Measurements from ENCODE around the gene EFNA2. TPM values are rescaled to one million over a fixed set of nuclear protein-coding genes. Genes with fewer than 3 reads are reported as not detected.

EFNA2 gene
- polyA plus RNA-seq, 3 donors: not detected

GRCh38 chr19:1253514-1254080 is 32.1 kb upstream of the EFNA2 start:
- Histone ChIP-seq H3K27me3 (ENCODE audit: control insufficient read depth in 2 of 2, insufficient read depth in 2 of 2, low read length in 2 of 2) (no peaks in the 10 kb centered on the region), H3K9me3 (replicated peaks in 1 of 2; ENCODE audit: control insufficient read depth in 1 of 2, insufficient read depth in 1 of 2, low read length in 2 of 2) (no peaks in the 10 kb centered on the region), H3K36me3 (replicated peaks in 1 of 2; ENCODE audit: control insufficient read depth in 1 of 2, insufficient read depth in 2 of 2, low read length in 2 of 2) (peaks cover 49 to 60% of the 10 kb centered on the region in 2 donors), H3K4me1 (ENCODE audit: control insufficient read depth in 1 of 2, insufficient read depth in 2 of 2, low read length in 2 of 2) (peaks cover 47 to 54% of the 10 kb centered on the region in 2 donors), H3K79me2 (ENCODE audit: insufficient read depth, low read length) (peaks cover 80% of the 10 kb centered on the region), H3K27ac (ENCODE audit: low read depth in 1 of 2, low read length in 2 of 2) (peak overlapping the region; percentile 92 to 94), H4K20me1 (ENCODE audit: insufficient read depth, low read length) (peaks cover 85% of the 10 kb centered on the region), H3K4me3 (replicated peaks in 1 of 3; ENCODE audit: low read depth in 2 of 3, low read length in 3 of 3) (peak overlapping the region; percentile 77 to 99 (median 89)), H2AFZ (ENCODE audit: insufficient read depth, low read depth, low read length, poor library complexity, severe bottlenecking) (no peak overlapping the region), H3K4me2 (replicated peaks; ENCODE audit: extremely low read depth, low read length, poor library complexity, severe bottlenecking) (peak overlapping the region; percentile 96), H3K9ac (ENCODE audit: insufficient read depth, low read length, poor library complexity, severe bottlenecking) (peak overlapping the region; percentile 93)
- no peak for TF ChIP-seq CTCF (IDR thresholded peaks at IDR 0.05)
- Mint-ChIP-seq H3K27me3 (ENCODE audit: low read depth in 3 of 3) (peaks cover 0 to 4% (median 0%) of the 10 kb centered on the region in 3 donors), H3K27ac (peak overlapping the region; percentile 85 to 97 (median 94)), H3K36me3 (peaks cover 37 to 55% of the 10 kb centered on the region in 2 donors), H3K4me3 (peak overlapping the region; percentile 77 to 80), H3K9me3 (peaks cover 0 to 2% (median 0%) of the 10 kb centered on the region in 7 donors), H3K4me1 (peaks cover 34% of the 10 kb centered on the region)
- intact Hi-C loops (cut with micrococcal nuclease): no loop called here
- WGBS (ENCODE audit: insufficient coverage): 44% methylated on average over 20 of the region's 23 CpGs
- DNase-seq: no peak

GRCh38 chr19:1254081-1254527 is 31.6 kb upstream of the EFNA2 start:
- Histone ChIP-seq H3K79me2 (ENCODE audit: insufficient read depth, low read length) (peaks cover 80% of the 10 kb centered on the region), H3K27me3 (ENCODE audit: control insufficient read depth in 2 of 2, insufficient read depth in 2 of 2, low read length in 2 of 2) (no peaks in the 10 kb centered on the region), H3K4me1 (ENCODE audit: control insufficient read depth in 1 of 2, insufficient read depth in 2 of 2, low read length in 2 of 2) (peaks cover 52 to 59% of the 10 kb centered on the region in 2 donors), H4K20me1 (ENCODE audit: insufficient read depth, low read length) (peaks cover 88% of the 10 kb centered on the region), H3K9ac (ENCODE audit: insufficient read depth, low read length, poor library complexity, severe bottlenecking) (peak overlapping the region; percentile 93), H3K27ac (ENCODE audit: low read depth in 1 of 2, low read length in 2 of 2) (peak overlapping the region; percentile 92 to 94), H3K4me2 (replicated peaks; ENCODE audit: extremely low read depth, low read length, poor library complexity, severe bottlenecking) (peak overlapping the region; percentile 96), H3K9me3 (replicated peaks in 1 of 2; ENCODE audit: control insufficient read depth in 1 of 2, insufficient read depth in 1 of 2, low read length in 2 of 2) (no peaks in the 10 kb centered on the region), H3K4me3 (replicated peaks in 1 of 3; ENCODE audit: low read depth in 2 of 3, low read length in 3 of 3) (peak overlapping the region in 2 of 3 experiments; percentile 77 to 99), H2AFZ (ENCODE audit: insufficient read depth, low read depth, low read length, poor library complexity, severe bottlenecking) (no peak overlapping the region), H3K36me3 (replicated peaks in 1 of 2; ENCODE audit: control insufficient read depth in 1 of 2, insufficient read depth in 2 of 2, low read length in 2 of 2) (peaks cover 49 to 60% of the 10 kb centered on the region in 2 donors)
- DNase-seq: no peak
- peak overlapping the region in 6 of 7 donors; percentile 72 to 94 (median 85) for H3K27ac Mint-ChIP-seq
- peak overlapping the region in 1 of 2 donors; percentile 41 for H3K4me3 Mint-ChIP-seq
- peaks cover 39% of the 10 kb centered on the region for H3K4me1 Mint-ChIP-seq
- peaks cover 0 to 2% (median 0%) of the 10 kb centered on the region in 7 donors for H3K9me3 Mint-ChIP-seq
- intact Hi-C loops (cut with micrococcal nuclease): no loop called here
- peaks cover 0 to 4% (median 0%) of the 10 kb centered on the region in 3 donors for H3K27me3 Mint-ChIP-seq (ENCODE audit: low read depth in 3 of 3)
- TF ChIP-seq CTCF (IDR thresholded peaks at IDR 0.05): no peak
- WGBS (ENCODE audit: insufficient coverage): 82% methylated on average over 29 of the region's 37 CpGs
- H3K36me3 Mint-ChIP-seq: peaks cover 37 to 59% of the 10 kb centered on the region in 2 donors

All from CD14-positive monocyte (primary cell).